T-cell (primary cell): ENCODE data around the gene RACGAP1. TPM values are rescaled to one million over a fixed set of nuclear protein-coding genes. Genes with fewer than 3 reads are reported as not detected.

Source experiments
- ATAC-seq, 4 experiments: fragments of 200-7000 bp in 3 of 4; fragments of 150-1000 bp in 1 of 4; cut with Tn5 transposase; replicated peaks in 1 of 4; 1 replicate in 3 of 4; 2 replicates in 1 of 4; pipeline ENCODE4 v1.10.0; 2021; ENCODE audit warnings: moderate library complexity in 3 of 4, mild to moderate bottlenecking in 2 of 4, moderate number of reproducible peaks in 1 of 4
- CTCF ChIA-PET, 2 donors: fragments of 300-600 bp; sonication (Branson Sonifier 250); formaldehyde crosslinking; loops; one replicate each; lab custom pipeline; 2022; ENCODE audit warnings: antibody characterized with exemption in 2 of 2; lab: Charles Lee
- POLR2A ChIA-PET, 2 donors: fragments of 300-600 bp; sonication (Branson Sonifier 250); formaldehyde crosslinking; loops; one replicate each; lab custom pipeline; 2022; ENCODE audit warnings: antibody characterized with exemption in 2 of 2; lab: Charles Lee
- DNase-seq, 35 experiments: peaks; one replicate each; pipeline versions ENCODE4 v3.0.0 to v3.0.0-alpha.2; 2013 to 2023
- H3K27ac ChIP-seq: one replicate; pipeline ENCODE4 v1.5.1; 2013; ENCODE audit warnings: low read length
- H3K27me3 ChIP-seq, 2 experiments: replicated peaks in 1 of 2; 1 replicate in 1 of 2; 2 replicates in 1 of 2; pipeline versions ENCODE4 v1.6.1 to v1.7.0; 2013; ENCODE audit warnings: low read length in 1 of 2, mixed read lengths in 1 of 2; ENCODE audit not compliant: control insufficient read depth in 2 of 2, insufficient read depth in 2 of 2; ENCODE audit errors: extremely low read depth in 1 of 2
- H3K36me3 ChIP-seq, 2 donors: 1 replicate in 1 of 2; 2 replicates in 1 of 2; pipeline versions ENCODE4 v1.6.1 to v1.7.0; 2013; ENCODE audit warnings: low read length in 1 of 2; ENCODE audit not compliant: control insufficient read depth in 2 of 2, insufficient read depth in 1 of 2; ENCODE audit errors: extremely low read depth in 1 of 2
- H3K4me1 ChIP-seq, 2 experiments: 1 replicate in 1 of 2; 2 replicates in 1 of 2; pipeline versions ENCODE4 v1.6.1 to v1.7.0; 2013; ENCODE audit warnings: low read length in 2 of 2, mixed read lengths in 1 of 2; ENCODE audit not compliant: insufficient read depth in 2 of 2, control insufficient read depth in 1 of 2; ENCODE audit errors: extremely low read depth in 1 of 2
- H3K4me3 ChIP-seq, 2 donors: 1 replicate in 1 of 2; 2 replicates in 1 of 2; pipeline versions ENCODE4 v1.5.1 to v1.7.0; 2013; ENCODE audit warnings: mild to moderate bottlenecking in 2 of 2, low read length in 1 of 2, moderate library complexity in 1 of 2; ENCODE audit not compliant: control insufficient read depth in 1 of 2; ENCODE audit errors: extremely low read depth in 1 of 2
- H3K9me3 ChIP-seq: 2 replicates; pipeline ENCODE4 v1.7.0; 2013
- H3K27ac Mint-ChIP-seq, 2 donors: one replicate each; pipeline ENCODE4 v1.8.0; 2020 to 2021; ENCODE audit warnings: mild to moderate bottlenecking in 2 of 2, mixed read lengths in 2 of 2
- H3K27me3 Mint-ChIP-seq, 2 donors: one replicate each; pipeline ENCODE4 v1.8.0; 2021 to 2022; ENCODE audit warnings: mixed read lengths in 2 of 2
- H3K36me3 Mint-ChIP-seq: one replicate; pipeline ENCODE4 v1.8.0; 2021; ENCODE audit warnings: mixed read lengths
- H3K4me1 Mint-ChIP-seq, 3 donors: one replicate each; pipeline ENCODE4 v1.8.0; 2020 to 2022; ENCODE audit warnings: mixed read lengths in 3 of 3, mild to moderate bottlenecking in 1 of 3
- H3K4me3 Mint-ChIP-seq, 3 donors: one replicate each; pipeline ENCODE4 v1.8.0; 2020 to 2022; ENCODE audit warnings: mild to moderate bottlenecking in 3 of 3, mixed read lengths in 3 of 3, moderate library complexity in 3 of 3
- H3K9me3 Mint-ChIP-seq, 3 donors: one replicate each; pipeline ENCODE4 v1.8.0; 2020 to 2022; ENCODE audit warnings: mixed read lengths in 3 of 3
- WGBS: methylation state at CpG from one replicate; pipeline ENCODE4 v1.1.5; 2013; ENCODE audit warnings: missing lambda C conversion rate; ENCODE audit not compliant: insufficient coverage; 5-methylcytosine and 5-hydroxymethylcytosine counted together
- total RNA-seq, 35 experiments: library from RNA in 6 of 35; stranded (reverse) in 6 of 35; fragments of 120-200 nt in 1 of 35; gene quantifications; one replicate each; pipeline versions ENCODE4 v1.2.1 to v1.2.4 and lab custom pipeline; 2013 to 2026

Gene RACGAP1
- total RNA-seq, 5 donors from 2014 or later (not counting 1 experiment from before 2014, with no cell fraction given): 5.5 to 14.8 (median 13.9) TPM

- no peak overlapping the region for H3K4me3 ChIP-seq
- POLR2A ChIA-PET: no interaction called here
- no peak for DNase-seq
- Mint-ChIP-seq H3K36me3 (no peaks in the 10 kb centered on the region), H3K4me1 (peaks cover 21 to 35% (median 33%) of the 10 kb centered on the region in 3 donors), H3K27me3 (peaks cover 5 to 32% of the 10 kb centered on the region in 2 donors), H3K27ac (no peak overlapping the region), H3K4me3 (no peak overlapping the region), H3K9me3 (no peaks in the 10 kb centered on the region)
- H3K4me1 ChIP-seq: peaks cover 23 to 32% of the 10 kb centered on the region in 2 experiments
- H3K9me3 ChIP-seq: no peaks in the 10 kb centered on the region
- H3K27ac ChIP-seq: no peak overlapping the region
- ATAC-seq: no peak
- peaks cover 0 to 55% of the 10 kb centered on the region in 2 experiments for H3K27me3 ChIP-seq
- WGBS: 65% methylated on average over 3 of the region's 6 CpGs
- CTCF ChIA-PET: interaction anchor here (0.6 to 1.2 kb wide), 3 partner anchors 8 to 95 kb away, joined by 3 read pairs; no protein-coding TSS in a partner anchor
- no peaks in the 10 kb centered on the region for H3K36me3 ChIP-seq
These were observed 36.8 kb upstream of the RACGAP1 start for GRCh38 chr12:50061946-50062686.

- H3K4me1 ChIP-seq: peaks cover 29 to 42% of the 10 kb centered on the region in 2 experiments
- no CpG with 5 or more reads among the region's 2 CpGs for WGBS
- H3K36me3 Mint-ChIP-seq: no peaks in the 10 kb centered on the region
- H3K4me3 ChIP-seq: no peak overlapping the region
- DNase-seq (no peak), ATAC-seq (no peak)
- CTCF ChIA-PET: no interaction called here
- no peak overlapping the region for H3K27ac ChIP-seq
- peak overlapping the region in 1 of 2 donors; percentile 7 for H3K27ac Mint-ChIP-seq
- no peaks in the 10 kb centered on the region for H3K36me3 ChIP-seq
- peaks cover 10 to 42% of the 10 kb centered on the region in 2 donors for H3K27me3 Mint-ChIP-seq
- H3K27me3 ChIP-seq: peaks cover 3 to 64% of the 10 kb centered on the region in 2 experiments
- H3K9me3 Mint-ChIP-seq: no peaks in the 10 kb centered on the region
- H3K9me3 ChIP-seq: no peaks in the 10 kb centered on the region
- H3K4me1 Mint-ChIP-seq: peaks cover 30 to 44% (median 42%) of the 10 kb centered on the region in 3 donors
- POLR2A ChIA-PET: no interaction called here
- peak overlapping the region in 1 of 3 donors; percentile 10 for H3K4me3 Mint-ChIP-seq
These were observed 35.9 kb upstream of the RACGAP1 start for GRCh38 chr12:50061171-50061570.

- CTCF ChIA-PET: interaction anchor here (0.9 to 1.7 kb wide), 2 partner anchors 10 to 15 kb away, joined by 4 read pairs; no protein-coding TSS in a partner anchor
- POLR2A ChIA-PET: no interaction called here
- Mint-ChIP-seq H3K27ac (peak overlapping the region in 1 of 2 donors; percentile 84), H3K9me3 (no peaks in the 10 kb centered on the region), H3K4me1 (peaks cover 37 to 52% (median 49%) of the 10 kb centered on the region in 3 donors), H3K4me3 (peak overlapping the region; percentile 35 to 94 (median 67)), H3K36me3 (no peaks in the 10 kb centered on the region), H3K27me3 (peaks cover 16 to 48% of the 10 kb centered on the region in 2 donors)
- H3K4me3 ChIP-seq: no peak overlapping the region
- H3K4me1 ChIP-seq: peaks cover 29 to 48% of the 10 kb centered on the region in 2 experiments
- 100% methylated on average over 1 of the region's 4 CpGs for WGBS
- no peaks in the 10 kb centered on the region for H3K36me3 ChIP-seq
- ATAC-seq (no peak), DNase-seq (peak in 1 of 35 experiments; percentile 13)
- no peaks in the 10 kb centered on the region for H3K9me3 ChIP-seq
- H3K27me3 ChIP-seq: peaks cover 3 to 70% of the 10 kb centered on the region in 2 experiments
- no peak overlapping the region for H3K27ac ChIP-seq
These were observed 34.8 kb upstream of the RACGAP1 start for GRCh38 chr12:50060120-50060468.

- Histone ChIP-seq H3K4me1 (peaks cover 29 to 48% of the 10 kb centered on the region in 2 experiments), H3K27me3 (peaks cover 3 to 70% of the 10 kb centered on the region in 2 experiments), H3K9me3 (no peaks in the 10 kb centered on the region), H3K36me3 (no peaks in the 10 kb centered on the region), H3K27ac (no peak overlapping the region), H3K4me3 (no peak overlapping the region)
- no peaks in the 10 kb centered on the region for H3K9me3 Mint-ChIP-seq
- ChIA-PET POLR2A (interaction anchor here in 1 of 2 donors (1.0 kb wide), 1 partner anchor 336 kb away, joined by 4 read pairs; the partner anchor contains the start of gene FAM186A), CTCF (interaction anchor here (0.5 to 1.7 kb wide), 3 partner anchors 11 to 93 kb away, joined by 3 to 5 read pairs (median 4); no protein-coding TSS in a partner anchor)
- H3K36me3 Mint-ChIP-seq: no peaks in the 10 kb centered on the region
- DNase-seq (peak in 24 of 35 experiments; percentile 12 to 66 (median 36)), ATAC-seq (peak; percentile 64 to 74 (median 66))
- WGBS: 17% methylated on average over 10 of the region's 12 CpGs
- peaks cover 16 to 48% of the 10 kb centered on the region in 2 donors for H3K27me3 Mint-ChIP-seq
- H3K4me1 Mint-ChIP-seq: peaks cover 37 to 52% (median 49%) of the 10 kb centered on the region in 3 donors
- peak overlapping the region; percentile 83 to 84 for H3K27ac Mint-ChIP-seq
- peak overlapping the region; percentile 35 to 94 (median 67) for H3K4me3 Mint-ChIP-seq
These were observed 34.3 kb upstream of the RACGAP1 start for GRCh38 chr12:50059440-50060119.

- Mint-ChIP-seq H3K27me3 (peaks cover 16 to 48% of the 10 kb centered on the region in 2 donors), H3K27ac (peak overlapping the region in 1 of 2 donors; percentile 84), H3K9me3 (no peaks in the 10 kb centered on the region), H3K4me1 (peaks cover 37 to 52% (median 49%) of the 10 kb centered on the region in 3 donors), H3K4me3 (peak overlapping the region; percentile 59 to 94 (median 62)), H3K36me3 (no peaks in the 10 kb centered on the region)
- POLR2A ChIA-PET: interaction anchor here (0.5 to 1.0 kb wide), 3 partner anchors 337 to 836 kb away, joined by 4 to 10 read pairs (median 4); partner anchors contain the start of gene FAM186A (in 1 of the 2)
- ATAC-seq: peak; percentile 15 to 34 (median 20)
- no peak overlapping the region for H3K4me3 ChIP-seq
- DNase-seq: peak in 4 of 35 experiments; percentile 14 to 42 (median 32)
- CTCF ChIA-PET: interaction anchor here (0.5 to 1.7 kb wide), 3 partner anchors 11 to 92 kb away, joined by 3 to 5 read pairs (median 4); no protein-coding TSS in a partner anchor
- no peak overlapping the region for H3K27ac ChIP-seq
- H3K9me3 ChIP-seq: no peaks in the 10 kb centered on the region
- H3K27me3 ChIP-seq: peaks cover 3 to 69% of the 10 kb centered on the region in 2 experiments
- H3K4me1 ChIP-seq: peaks cover 29 to 48% of the 10 kb centered on the region in 2 experiments
- no peaks in the 10 kb centered on the region for H3K36me3 ChIP-seq
- WGBS: 75% methylated on average over 11 of the region's 15 CpGs
These were observed 33.5 kb upstream of the RACGAP1 start for GRCh38 chr12:50058743-50059312.
